Cerebellar nuclear complex (tissue), 1 donor: ENCODE data around the gene C9orf78.

Experiments used
- DNase-seq, 2 experiments: peaks; one replicate each; lab custom pipeline; 2025; lab: John Stamatoyannopoulos, UW

The C9orf78 gene

DNA sequence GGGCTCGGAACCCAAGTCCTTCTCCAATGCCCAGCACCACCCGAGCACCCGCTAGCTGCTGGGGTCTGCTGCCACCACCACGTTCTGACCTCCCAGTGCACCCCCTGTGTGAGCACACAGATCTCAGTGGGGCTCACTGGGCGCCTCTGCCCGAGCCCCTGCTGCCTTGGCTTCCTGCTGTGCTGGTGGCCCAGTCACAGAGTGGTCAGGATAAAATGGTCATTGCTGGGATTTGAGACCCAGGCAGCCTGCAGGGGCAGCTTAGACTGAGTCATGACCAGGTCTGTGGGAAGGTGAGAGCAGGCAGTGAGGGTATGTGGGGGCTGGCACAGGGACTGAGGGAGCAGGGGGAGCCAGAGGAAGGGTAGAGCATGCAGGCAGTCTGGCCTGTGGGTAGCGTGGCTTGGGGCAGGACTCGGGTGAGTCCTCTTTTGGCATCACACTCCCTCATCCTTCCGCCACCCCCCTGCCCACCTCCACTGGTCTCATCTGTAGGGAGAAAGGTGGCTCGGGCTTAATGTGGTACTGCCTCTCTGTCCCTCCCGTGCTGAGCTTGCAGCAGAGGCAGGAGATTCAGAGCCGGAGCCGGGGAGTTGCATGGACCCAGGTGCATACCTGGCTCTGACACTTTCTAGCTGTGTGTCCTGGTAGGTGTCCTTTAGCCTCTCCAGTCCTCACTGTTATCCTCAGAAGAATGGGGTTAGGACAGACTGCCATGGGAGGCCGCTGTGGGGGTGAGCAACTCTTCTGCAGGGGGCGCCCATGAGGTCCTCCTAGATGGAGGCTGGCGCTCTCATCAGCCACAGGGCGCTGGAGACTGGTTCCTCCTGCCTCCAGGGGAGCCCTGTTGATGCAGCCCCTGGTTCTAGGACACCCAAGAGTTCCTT, 32.3 kb upstream of the C9orf78 start:
- DNase-seq, result no peak

GRCh38 chr9:129866394-129867135, 31.5 kb upstream of the C9orf78 start:
- no peak for DNase-seq

- DNase-seq, result no peak
Observed at GRCh38 chr9:129865668-129866320, 30.7 kb upstream of the C9orf78 start.

DNA sequence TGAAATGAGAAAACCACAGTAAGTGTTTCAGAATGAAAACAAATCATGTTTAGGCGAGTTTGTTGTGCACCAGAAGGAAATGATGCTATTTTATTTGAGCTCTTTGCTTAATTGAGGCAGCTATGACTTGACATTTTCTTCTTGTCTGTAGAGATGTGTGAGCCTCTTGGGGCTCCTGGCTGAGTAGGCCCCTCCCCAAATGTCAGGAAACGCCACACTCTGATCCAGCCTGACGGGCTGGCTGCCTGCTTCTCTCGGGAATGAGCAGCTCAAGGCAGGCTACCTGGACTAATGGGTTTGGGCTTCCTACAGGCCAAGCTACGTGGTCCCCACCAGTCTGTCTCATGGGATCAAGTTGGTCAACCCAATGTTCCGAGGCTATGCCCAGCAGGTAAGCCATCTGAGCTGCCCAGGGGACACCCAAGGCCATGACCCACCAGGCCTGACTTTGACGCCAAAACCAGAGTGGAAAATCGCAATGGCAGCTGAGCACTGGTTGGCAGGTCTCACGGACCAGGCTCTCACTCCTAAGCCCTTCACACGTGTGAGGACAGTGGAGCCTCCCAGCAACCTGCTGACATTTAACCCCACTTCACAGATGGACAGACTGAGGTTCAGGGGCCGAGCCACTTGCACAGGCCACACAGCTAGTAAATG, 30.0 kb upstream of the C9orf78 start:
- DNase-seq, result no peak

- no peak for DNase-seq
Observed at GRCh38 chr9:129863059-129863690, 28.1 kb upstream of the C9orf78 start.

DNA sequence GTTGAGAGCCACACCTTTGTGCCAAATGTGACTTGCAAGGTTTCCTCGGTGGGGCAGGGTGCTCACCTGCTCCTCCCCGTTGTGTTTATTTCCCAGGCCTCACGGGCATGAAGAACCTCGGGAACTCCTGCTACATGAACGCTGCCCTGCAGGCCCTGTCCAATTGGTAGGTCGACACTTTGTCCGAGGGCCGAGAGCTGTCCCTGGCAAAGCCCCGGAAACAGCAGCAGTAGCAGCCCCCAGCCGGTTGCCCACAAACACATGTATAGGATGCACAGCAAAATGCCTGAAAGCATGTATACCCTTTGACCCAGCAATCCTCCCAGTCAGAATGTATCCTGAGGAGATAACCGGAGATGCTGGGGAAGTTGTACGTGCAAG, 26.4 kb upstream of the C9orf78 start:
- DNase-seq, result no peak

GRCh38 chr9:129860653-129861446, 25.8 kb upstream of the C9orf78 start:
- DNase-seq, result no peak

- no peak for DNase-seq
Observed at GRCh38 chr9:129858167-129858962, 23.3 kb upstream of the C9orf78 start.

- no peak for DNase-seq
Observed at GRCh38 chr9:129857207-129857606, 22.1 kb upstream of the C9orf78 start.

- no peak for DNase-seq
Observed at GRCh38 chr9:129854588-129855110, 19.6 kb upstream of the C9orf78 start.

- DNase-seq, result no peak
Observed at GRCh38 chr9:129853614-129854013, 18.5 kb upstream of the C9orf78 start.

DNA sequence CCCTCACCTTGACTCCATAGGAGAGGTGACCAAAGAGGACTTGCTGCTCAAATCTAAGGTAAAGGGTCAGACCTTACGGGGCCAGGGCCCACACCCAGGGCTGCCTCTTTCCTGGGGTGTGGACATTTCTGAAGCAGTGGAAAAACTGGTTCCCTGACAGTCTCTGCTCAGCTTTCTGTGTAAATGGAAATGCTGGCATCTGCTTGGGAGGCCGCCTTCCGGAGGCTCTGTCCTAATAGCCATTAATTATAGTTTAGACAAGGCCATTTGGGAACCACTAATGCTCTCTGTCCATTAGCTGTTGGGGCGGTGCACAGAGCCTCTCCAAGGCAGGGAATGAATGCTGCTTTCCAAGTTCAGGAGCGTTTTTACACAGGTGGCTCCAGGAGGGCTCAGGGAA, 17.5 kb upstream of the C9orf78 start:
- DNase-seq, result no peak

GRCh38 chr9:129851821-129852220, 16.7 kb upstream of the C9orf78 start:
- DNase-seq, result no peak

GRCh38 chr9:129850821-129851550, 15.9 kb upstream of the C9orf78 start:
- DNase-seq, result no peak

GRCh38 chr9:129849901-129850300, 14.8 kb upstream of the C9orf78 start:
- no peak for DNase-seq

- no peak for DNase-seq
Observed at GRCh38 chr9:129848712-129849441, 13.8 kb upstream of the C9orf78 start.

DNA sequence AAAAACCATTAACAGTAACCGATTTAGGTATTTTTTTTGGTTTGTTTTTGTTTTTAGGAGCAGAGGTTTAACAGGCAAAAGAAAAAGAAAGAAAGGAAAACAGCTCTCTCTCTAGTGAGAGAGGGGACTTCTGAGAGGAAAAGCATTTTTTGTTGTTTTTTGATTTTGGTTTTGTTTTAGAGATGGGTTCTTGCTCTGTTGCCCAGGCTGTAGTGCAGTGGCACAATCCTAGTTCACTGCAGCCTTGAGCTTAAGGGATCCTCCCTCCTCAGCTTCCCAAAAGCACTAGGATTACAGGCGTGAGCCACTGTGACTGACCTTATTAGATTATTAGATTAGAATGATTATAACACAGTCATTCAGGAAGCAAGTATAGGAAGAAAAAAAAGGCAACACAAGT, 10.3 kb upstream of the C9orf78 start:
- DNase-seq, result no peak

DNA sequence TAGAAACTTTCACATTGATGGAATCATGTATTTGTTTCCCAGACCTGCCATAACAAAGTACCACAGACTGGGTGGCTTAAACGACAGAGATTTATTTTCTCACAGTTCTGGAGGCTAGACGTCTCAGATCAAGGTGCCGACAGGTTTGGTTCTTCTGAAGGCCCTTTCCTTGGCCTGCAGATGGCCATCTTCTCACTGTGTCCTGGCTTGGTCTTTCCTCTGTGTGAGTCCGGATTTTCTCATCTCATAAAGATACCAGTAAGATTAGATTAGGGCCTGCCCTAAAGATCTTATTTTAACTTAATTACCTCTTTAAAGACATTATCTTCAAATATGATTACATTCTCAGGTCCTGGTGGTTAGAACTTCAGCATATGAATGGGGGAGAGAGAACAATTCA, 6.0 kb upstream of the C9orf78 start:
- no peak for DNase-seq
